NT2/D1 (cell line): Measurements from ENCODE around the gene LRP10.

Experiments
- SUZ12 ChIP-seq: IDR thresholded peaks from 2 replicates; pipeline ENCODE4 v1.6.1; 2011; ENCODE audit not compliant: insufficient read length, insufficient read depth; ENCODE audit errors: extremely low read depth
- YY1 ChIP-seq: IDR thresholded peaks from 2 replicates; pipeline ENCODE4 v1.6.1; 2011; ENCODE audit not compliant: insufficient read length, insufficient read depth
- ZNF274 ChIP-seq: IDR thresholded peaks from 2 replicates; pipeline ENCODE4 v1.6.1; 2011; ENCODE audit warnings: mild to moderate bottlenecking, low read depth, low read length

DNA sequence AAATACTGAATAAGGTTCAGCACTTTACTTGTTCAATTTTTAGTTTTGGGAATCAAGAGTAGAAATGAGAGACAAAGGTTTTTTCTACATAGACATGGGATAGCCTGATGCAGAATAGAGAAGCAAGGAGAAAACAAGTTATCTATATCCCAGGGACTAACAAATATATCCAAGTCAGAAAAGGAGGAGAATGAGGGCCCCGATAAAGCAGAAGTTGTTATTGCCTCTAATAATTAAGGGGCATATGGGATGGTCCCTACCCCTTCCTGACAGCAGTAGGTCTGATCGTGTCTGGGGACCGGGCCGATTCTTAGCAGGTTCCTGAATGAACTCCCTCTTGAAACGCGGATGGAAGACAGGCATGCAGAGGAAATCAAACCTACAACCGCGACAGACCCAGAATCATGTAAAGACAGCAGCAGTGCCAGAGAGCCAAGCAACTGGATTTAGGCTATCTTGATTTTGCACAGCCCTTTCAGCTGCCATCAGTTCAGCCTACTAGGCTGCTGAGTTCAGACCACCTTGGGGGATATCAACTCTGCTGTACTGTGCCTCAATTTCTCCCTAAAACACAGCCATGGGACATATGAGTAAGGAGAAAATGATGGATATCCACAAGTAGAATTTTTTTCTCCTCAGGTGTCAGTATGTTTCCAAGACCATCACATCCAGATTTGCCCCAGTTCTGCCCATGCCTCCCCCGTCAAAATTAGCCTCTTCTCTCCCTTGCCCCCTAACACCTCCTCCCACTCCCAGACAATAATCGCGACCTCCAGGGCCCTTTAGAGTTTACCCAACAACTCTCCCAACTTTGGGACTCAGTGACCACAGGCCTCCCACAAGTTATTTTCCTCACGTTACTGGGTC lies 56.9 kb downstream of the LRP10 start:
- no peak for TF ChIP-seq SUZ12
- no peak for TF ChIP-seq ZNF274
- no peak for TF ChIP-seq YY1
